Spleen (tissue), 7 donors: ENCODE data around the gene KIF1A.

Experiments
- CTCF ChIP-seq, 11 experiments: fragments of 200-600 bp in 7 of 11; fragments of 450-650 bp in 4 of 11; sonication (generic) in 4 of 11; IDR thresholded peaks in 8 of 11; conservative IDR thresholded peaks in 3 of 11; 1 replicate in 7 of 11; 2 replicates in 4 of 11; pipeline versions ENCODE4 v1.4.0 to v1.8.0; 2016 to 2021; ENCODE audit warnings: antibody characterized with exemption in 11 of 11, inconsistent platforms in 4 of 11, mild to moderate bottlenecking in 1 of 11
- POLR2AphosphoS5 ChIP-seq, 3 donors: sonication (generic); formaldehyde crosslinking; IDR thresholded peaks; one replicate each; pipeline ENCODE4 v1.5.1; 2017; ENCODE audit warnings: antibody characterized with exemption in 3 of 3
- donor health status: DM: no; HTN: no; CAD: no; lungs with moderate emphysema.
- donor health status: DM: no; HTN: no; CAD: no.
- donor health status: DM: no; HTN: no; CAD: no.

DNA sequence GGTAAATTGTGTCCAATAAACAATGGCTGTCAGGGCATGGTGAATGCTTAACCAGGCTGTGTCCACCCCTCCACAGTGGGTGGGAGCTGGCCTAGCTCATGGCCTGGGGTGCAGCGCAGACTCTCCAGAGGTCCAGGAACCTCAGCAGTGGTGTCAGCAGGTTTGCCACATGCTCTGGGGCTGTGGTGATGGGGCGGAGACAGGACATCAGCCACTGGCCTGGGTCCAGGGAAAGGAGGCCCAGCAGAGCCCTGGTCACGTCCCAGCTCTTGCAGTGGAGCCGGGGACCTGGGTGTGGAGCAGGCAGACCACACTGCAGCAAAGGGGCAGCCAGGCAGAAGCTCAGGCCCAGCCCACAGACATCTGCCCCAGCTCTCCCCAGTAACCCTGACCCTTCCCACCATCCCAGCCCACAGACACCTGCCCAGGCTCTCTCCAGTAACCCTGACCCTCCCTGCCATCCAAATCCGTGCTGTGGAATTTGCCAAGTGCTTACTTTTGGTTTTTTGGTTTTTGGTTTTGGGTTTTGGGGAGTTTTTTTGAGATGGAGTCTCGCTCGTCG, 13.8 kb upstream of the KIF1A start:
- no peak for TF ChIP-seq CTCF (IDR thresholded peaks at IDR 0.05 in 8 of 11, conservative IDR thresholded peaks at IDR 0.05 in 3 of 11)
- no peak for TF ChIP-seq POLR2AphosphoS5 (IDR thresholded peaks at IDR 0.05)
